ENCODE measurements around the gene ADGRG6. TPM values are rescaled to one million over a fixed set of nuclear protein-coding genes. Genes with fewer than 3 reads are reported as not detected.

Gene ADGRG6
- total and polyA plus RNA-seq, 9 of the 15 experiments (the other 6 are each of a cell fraction or from before 2014, with no cell fraction given) = under 0.01 to 0.11 (median 0.05) TPM; not detected in 5

DNA sequence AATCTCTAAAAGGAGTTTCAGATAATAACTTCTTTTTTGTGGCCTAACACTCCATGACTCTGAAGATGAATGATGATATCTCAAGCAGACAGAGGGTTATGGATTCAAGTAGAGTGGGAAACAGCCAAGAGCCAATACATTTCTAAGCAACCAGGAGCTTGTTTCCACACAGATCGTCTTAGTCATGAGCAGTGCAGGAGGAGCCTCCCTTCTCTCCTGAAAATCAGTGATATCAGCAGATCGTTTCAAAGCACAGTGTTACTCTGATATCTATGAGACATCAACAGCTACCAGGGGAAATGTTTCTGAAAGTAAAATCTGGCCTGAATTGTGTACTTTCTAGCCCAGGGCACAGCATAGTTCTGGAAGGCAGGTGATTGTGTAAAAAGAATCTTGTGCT is 11.5 kb downstream of the ADGRG6 start (continued):
- TF ChIP-seq HNRNPH1 (optimal IDR thresholded peaks at IDR 0.05; ENCODE audit: low read depth, low read length) = no peak
- TF ChIP-seq TAL1 (IDR thresholded peaks at IDR 0.05) = no peak
- no peak for TF ChIP-seq SIRT6 (IDR thresholded peaks at IDR 0.05; ENCODE audit: low read depth, low read length)
- TF ChIP-seq FOXP4 (CRISPR knock-in tag; IDR thresholded peaks at IDR 0.05; ENCODE audit: borderline replicate concordance) = no peak

- Histone ChIP-seq H2AFZ (ENCODE audit: low read depth, low read length) (no peak overlapping the region), H3K4me3 (no peak overlapping the region), H3K4me2 (ENCODE audit: insufficient read depth, low read length) (no peak overlapping the region), H3K27me3 (ENCODE audit: control insufficient read depth in 2 of 2, insufficient read depth in 2 of 2, low read length in 2 of 2) (no peaks in the 10 kb centered on the region), H3K27ac (ENCODE audit: extremely low read depth, low read depth, low read length) (no peak overlapping the region), H4K20me1 (replicated peaks; ENCODE audit: control insufficient read depth, insufficient read depth, low read length) (no peaks in the 10 kb centered on the region), H3K4me1 (replicated peaks in 1 of 2; ENCODE audit: control insufficient read depth in 2 of 2, insufficient read depth in 2 of 2, low read length in 2 of 2) (no peaks in the 10 kb centered on the region), H3K9me1 (ENCODE audit: control insufficient read depth, insufficient read depth, low read length) (no peaks in the 10 kb centered on the region), H3K9me3 (replicated peaks; ENCODE audit: control insufficient read depth, insufficient read depth, low read depth, low read length) (no peaks in the 10 kb centered on the region), H3K9ac (ENCODE audit: insufficient read depth in 1 of 2, low read depth in 2 of 2, low read length in 2 of 2) (no peak overlapping the region), H3K36me3 (ENCODE audit: control insufficient read depth, insufficient read depth, low read length) (no peaks in the 10 kb centered on the region), H3K79me2 (ENCODE audit: control insufficient read depth, insufficient read depth, low read length) (no peaks in the 10 kb centered on the region)
- BruUV-seq (replicated peaks) = no TSS peak
- DNase-seq (ENCODE audit: extremely low read depth in 1 of 4, low spot score in 3 of 4) (no peak), FAIRE-seq (no peak), ATAC-seq (no peak)
- intact Hi-C loops (cut with micrococcal nuclease) (no loop called here), in situ Hi-C loops (cut with MboI) (no loop called here)
- WGBS (ENCODE audit: insufficient coverage, low coverage, missing lambda C conversion rate) = 0% methylated on average over 1 of the region's 1 CpG
- POLR2A ChIA-PET = interaction anchor here (1.3 kb wide), 1 partner anchor 14 kb away, joined by 3 read pairs; no protein-coding TSS in a partner anchor
- TF ChIP-seq EP400 (IDR thresholded peaks at IDR 0.05) (no peak), HOXB6 (CRISPR knock-in tag; IDR thresholded peaks at IDR 0.05; ENCODE audit: borderline replicate concordance) (no peak), DIDO1 (tag; IDR thresholded peaks at IDR 0.05; ENCODE audit: low read depth) (no peak), NFATC3 (IDR thresholded peaks at IDR 0.05) (no peak), LARP7 (IDR thresholded peaks at IDR 0.05) (no peak), RAD21 (CRISPR knock-in tag; conservative IDR thresholded peaks at IDR 0.05 in 1 of 2, IDR thresholded peaks at IDR 0.05 in 1 of 2) (no peak), SNIP1 (IDR thresholded peaks at IDR 0.05; ENCODE audit: low read depth) (no peak)
- CTCF ChIA-PET (ENCODE audit: low intra/inter-chr PET ratio) = no interaction called here
Measured at GRCh38 chr6:142316791-142317368, 15.1 kb downstream of the ADGRG6 start.
